GM12875 (cell line): Measurements from ENCODE around the gene MESD.
"Not testable (repeated sequence)": the region's sequence is repeated elsewhere in the genome, so short reads cannot be mapped to it uniquely, and the experiment has no call there.

Experiments used
- H3K4me3 ChIP-seq: one replicate; pipeline ENCODE4 v1.5.1; 2011; ENCODE audit warnings: low read depth, low read length, control low read depth
- CTCF ChIP-seq: IDR thresholded peaks from 2 replicates; pipeline ENCODE4 v1.5.1; 2011; ENCODE audit warnings: low read depth, mild to moderate bottlenecking, control low read depth, inconsistent platforms, low read length, moderate library complexity, borderline replicate concordance; ENCODE audit not compliant: insufficient read depth

MESD gene

GRCh38 chr15:80966431-80967197 is 23.0 kb downstream of the MESD start:
- TF ChIP-seq CTCF = no peak
- no peak overlapping the region for H3K4me3 ChIP-seq

- not testable (repeated sequence) for H3K4me3 ChIP-seq
Measured at GRCh38 chr15:80965454-80965853, 24.2 kb downstream of the MESD start.

GRCh38 chr15:80958818-80959495 is 30.7 kb downstream of the MESD start:
- H3K4me3 ChIP-seq = no peak overlapping the region
- no peak for TF ChIP-seq CTCF

- no peak overlapping the region for H3K4me3 ChIP-seq
- no peak for TF ChIP-seq CTCF
Measured at GRCh38 chr15:80957976-80958375, 31.6 kb downstream of the MESD start.

GRCh38 chr15:80957556-80957955 is 32.1 kb downstream of the MESD start:
- H3K4me3 ChIP-seq = no peak overlapping the region
- TF ChIP-seq CTCF = no peak

GRCh38 chr15:80955571-80956452 is 33.8 kb downstream of the MESD start:
- H3K4me3 ChIP-seq = not testable (repeated sequence)

- no peak overlapping the region for H3K4me3 ChIP-seq
- no peak for TF ChIP-seq CTCF
Measured at GRCh38 chr15:80953953-80954778, 35.5 kb downstream of the MESD start.
